ENCODE data around the gene RUFY3. TPM values are rescaled to one million over a fixed set of nuclear protein-coding genes. Genes with fewer than 3 reads are reported as not detected.

Gene RUFY3
- total and polyA plus RNA-seq, 2 experiments from 2014 or later = 18.3 to 29.2 TPM

GRCh38 chr4:70715097-70715496 is 6.7 kb upstream of the RUFY3 start (continued):
- TF ChIP-seq ETS1 (IDR thresholded peaks at IDR 0.05) (no peak), JUNB (IDR thresholded peaks at IDR 0.05; ENCODE audit: unreplicated experiment) (no peak), POLR2AphosphoS5 (IDR thresholded peaks at IDR 0.05; ENCODE audit: low read depth) (no peak), CREB1 (CRISPR knock-in tag; IDR thresholded peaks at IDR 0.05; ENCODE audit: low read depth) (no peak), STAT1 (IDR thresholded peaks at IDR 0.05; ENCODE audit: unreplicated experiment) (no peak), REST (IDR thresholded peaks at IDR 0.05; ENCODE audit: unreplicated experiment) (no peak), ZNF114 (CRISPR knock-in tag; IDR thresholded peaks at IDR 0.05) (no peak), NANOG (IDR thresholded peaks at IDR 0.05; ENCODE audit: borderline replicate concordance) (no peak), CTCF (conservative IDR thresholded peaks at IDR 0.05; ENCODE audit: low read depth in 2 of 2) (no peak)

- H3K36me3 Mint-ChIP-seq (ENCODE audit: low read depth) = no peaks in the 10 kb centered on the region
- H3K9me3 Mint-ChIP-seq = no peaks in the 10 kb centered on the region; the same call in 2 of the 3 replicates
- H3K4me3 ChIP-seq = no peak overlapping the region
- no peak overlapping the region for H2AFZ ChIP-seq
- DNase-seq (ENCODE audit: low spot score) = no peak
- H3K27me3 ChIP-seq (ENCODE audit: insufficient read depth) = no peaks in the 10 kb centered on the region
- no peak for ATAC-seq
- no peaks in the 10 kb centered on the region for H4K20me1 ChIP-seq (replicated peaks; ENCODE audit: insufficient read depth)
- TF ChIP-seq CREB1 (CRISPR knock-in tag; IDR thresholded peaks at IDR 0.05; ENCODE audit: low read depth) (no peak), POLR2AphosphoS5 (IDR thresholded peaks at IDR 0.05; ENCODE audit: low read depth) (no peak), ZNF462 (CRISPR knock-in tag; IDR thresholded peaks at IDR 0.05) (no peak)
- H3K79me2 ChIP-seq (replicated peaks; ENCODE audit: insufficient read depth) = peaks cover 31% of the 10 kb centered on the region
- H3K27ac Mint-ChIP-seq = no peak overlapping the region; the same call in 1 of the 2 replicates
- H3K27ac ChIP-seq (ENCODE audit: low read depth) = no peak overlapping the region
- no peaks in the 10 kb centered on the region for H3K9me2 ChIP-seq (ENCODE audit: insufficient read depth)
- H3K27me3 Mint-ChIP-seq (ENCODE audit: insufficient read depth, low read depth, poor library complexity) = peaks cover 4% of the 10 kb centered on the region
- no peak overlapping the region for H3K4me2 ChIP-seq
- no peaks in the 10 kb centered on the region for H3F3A ChIP-seq (replicated peaks; ENCODE audit: low read depth)
- H3K4me1 ChIP-seq (ENCODE audit: insufficient read depth) = peaks cover 22% of the 10 kb centered on the region
- H3K36me3 ChIP-seq (ENCODE audit: insufficient read depth) = no peaks in the 10 kb centered on the region; the same call in 1 of the 2 replicates
- no peak overlapping the region for H3K4me3 Mint-ChIP-seq
- H3K4me1 Mint-ChIP-seq = peaks cover 20% of the 10 kb centered on the region
These were observed 2.8 kb upstream of the RUFY3 start for GRCh38 chr4:70718811-70719604.

All from GM23338 (cell line).